GF-D8 (cell line): ENCODE measurements around the gene CMTM5.
"Not testable (repeated sequence)": the region's sequence is repeated elsewhere in the genome, so short reads cannot be mapped to it uniquely, and the experiment has no call there.

Experiments
- DNase-seq: peaks from one replicate; lab custom pipeline; 2025; lab: John Stamatoyannopoulos, UW

The CMTM5 gene

DNA sequence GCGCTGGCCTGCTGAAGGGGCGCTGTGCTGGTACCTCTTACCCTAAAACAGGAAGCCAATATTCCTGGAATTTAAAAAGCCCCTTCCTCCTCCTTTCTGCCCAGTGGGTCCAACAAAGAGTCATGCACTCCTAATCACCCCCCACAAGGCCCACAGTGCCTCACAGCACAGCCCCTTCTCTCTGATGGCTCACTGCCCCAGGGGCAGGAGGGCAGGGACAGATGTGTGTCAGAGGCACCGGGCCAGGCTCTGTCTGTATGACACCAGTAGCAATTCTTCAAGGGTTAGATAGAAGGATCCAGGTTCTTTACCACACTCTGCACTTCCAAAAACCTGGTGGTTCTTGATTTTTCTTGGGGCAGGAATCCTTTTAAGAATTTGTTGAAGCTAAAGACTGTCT is 22.3 kb downstream of the CMTM5 start:
- no peak for DNase-seq

DNA sequence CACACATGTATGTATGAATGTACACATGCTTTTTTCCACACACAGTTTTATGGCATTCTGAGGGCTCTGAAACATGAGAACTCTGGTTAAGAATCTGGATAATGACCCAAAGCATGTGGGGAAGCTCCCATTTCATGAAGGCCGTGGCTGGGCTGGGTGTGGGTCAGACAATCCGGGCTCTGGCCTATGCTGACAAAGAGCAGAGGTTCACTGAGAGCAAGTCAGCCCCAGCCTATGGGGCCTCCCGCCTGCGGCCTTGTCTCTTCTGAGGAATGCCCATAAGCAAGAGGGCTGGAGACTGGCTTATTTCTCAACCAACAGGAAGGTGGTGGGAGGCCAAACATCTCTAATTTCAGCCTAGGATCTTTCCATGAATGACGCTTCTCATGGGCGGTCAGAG is 22.7 kb downstream of the CMTM5 start:
- DNase-seq: no peak

DNA sequence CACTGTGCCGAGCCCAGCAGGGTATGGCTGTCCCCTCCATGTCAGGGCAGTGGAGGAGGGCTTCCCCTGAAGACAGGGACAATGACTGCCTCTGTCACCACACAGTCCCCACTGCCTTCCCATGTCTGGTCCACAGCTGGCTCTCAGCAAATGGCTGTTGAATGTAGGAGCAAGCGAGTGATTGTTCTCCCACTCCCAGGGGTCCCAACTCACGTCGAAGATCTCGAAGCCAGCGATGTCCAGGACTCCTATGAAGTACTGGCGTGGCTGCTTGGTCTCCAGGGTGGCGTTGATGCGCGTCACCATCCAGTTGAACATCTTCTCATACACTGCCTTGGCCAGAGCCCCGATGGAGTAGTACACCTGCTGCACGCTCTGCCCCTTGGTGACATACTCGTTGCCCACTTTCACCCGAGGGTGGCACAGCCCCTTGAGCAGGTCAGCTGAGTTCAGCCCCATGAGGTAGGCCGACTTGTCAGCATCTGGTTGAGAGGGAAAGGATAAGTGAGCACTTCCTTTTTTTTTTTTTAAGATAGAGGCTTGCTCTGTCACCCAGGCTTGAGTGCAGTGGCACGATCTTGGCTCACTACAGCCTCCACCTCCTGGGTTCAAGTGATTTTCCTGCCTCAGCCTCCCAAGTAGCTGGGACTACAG is 23.8 kb downstream of the CMTM5 start:
- DNase-seq: not testable (repeated sequence)

DNA sequence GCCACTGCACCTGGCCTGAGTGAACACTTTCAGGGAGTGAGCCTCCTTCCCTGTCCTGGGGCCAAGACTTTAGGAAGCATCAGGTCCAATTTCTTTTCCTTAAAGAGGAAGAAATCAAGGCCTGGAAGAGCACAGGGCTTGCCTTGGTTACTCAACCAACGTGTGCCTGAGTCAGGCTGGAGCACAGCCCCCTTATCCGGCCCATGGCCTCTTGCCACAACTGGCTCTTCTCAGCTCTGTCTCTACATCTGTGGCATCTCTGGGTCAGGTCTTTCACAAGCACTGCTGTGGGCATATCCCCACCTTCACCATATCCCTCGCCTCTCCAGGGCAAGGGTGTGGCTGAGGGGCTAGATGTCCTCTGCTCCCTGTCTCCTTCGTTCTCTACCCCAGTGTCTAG is 24.4 kb downstream of the CMTM5 start:
- DNase-seq: no peak

DNA sequence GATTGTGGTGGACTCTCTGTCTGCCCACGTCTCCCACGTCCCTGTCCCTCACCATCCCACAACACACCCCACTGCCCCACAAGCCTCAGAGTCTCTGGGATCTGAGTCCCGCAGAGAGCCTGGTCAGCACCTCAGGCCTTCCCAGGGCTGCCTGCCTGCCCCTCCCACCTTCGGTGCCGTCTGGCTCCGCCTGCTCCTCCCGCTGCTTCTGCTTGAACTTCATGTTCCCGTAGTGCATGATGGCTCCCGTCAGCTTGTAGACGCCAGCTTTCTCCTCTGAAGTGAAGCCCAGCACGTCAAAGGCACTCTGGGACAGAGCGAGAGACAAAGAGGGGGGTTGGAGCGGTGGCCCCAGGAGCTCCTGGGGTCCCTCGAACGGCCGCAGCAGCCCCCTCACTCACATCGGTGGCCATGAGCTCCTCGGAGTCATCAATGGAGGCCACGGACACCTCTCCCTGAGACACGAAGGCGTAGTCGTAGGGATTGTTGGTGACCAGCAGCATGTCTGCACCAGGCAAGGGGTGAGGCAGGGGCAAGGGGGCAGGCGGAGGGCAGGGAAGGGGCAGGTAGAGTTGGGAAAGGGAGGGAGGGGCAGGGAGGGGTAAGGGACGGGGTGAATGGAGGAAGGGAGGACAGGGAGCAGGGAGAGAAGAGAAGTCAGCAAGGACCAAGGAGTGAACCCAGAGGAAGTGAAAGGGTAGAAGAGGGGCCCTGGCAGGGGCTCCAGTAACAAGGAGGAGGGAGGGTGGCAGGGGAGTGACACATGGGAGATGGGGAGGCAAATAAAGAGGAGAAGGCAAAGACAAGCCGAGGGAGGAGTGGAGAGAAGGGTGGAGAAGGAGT is 25.7 kb downstream of the CMTM5 start:
- DNase-seq: no peak

DNA sequence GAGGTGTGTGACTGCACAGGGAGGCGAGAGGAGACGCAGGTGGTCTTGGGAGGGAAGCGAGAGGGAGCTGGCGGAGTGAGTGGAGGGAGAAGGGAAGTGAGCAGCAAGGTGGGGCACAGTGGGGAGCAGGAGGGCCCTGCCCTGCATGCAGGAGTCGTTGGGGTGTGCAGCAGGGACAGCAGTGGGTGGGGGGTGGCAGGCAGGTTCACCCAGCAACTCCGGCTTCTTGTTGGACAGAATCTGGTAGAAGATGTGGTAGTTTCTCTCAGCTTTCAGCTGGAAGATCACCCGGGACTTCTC is 26.2 kb downstream of the CMTM5 start:
- DNase-seq: no peak

DNA sequence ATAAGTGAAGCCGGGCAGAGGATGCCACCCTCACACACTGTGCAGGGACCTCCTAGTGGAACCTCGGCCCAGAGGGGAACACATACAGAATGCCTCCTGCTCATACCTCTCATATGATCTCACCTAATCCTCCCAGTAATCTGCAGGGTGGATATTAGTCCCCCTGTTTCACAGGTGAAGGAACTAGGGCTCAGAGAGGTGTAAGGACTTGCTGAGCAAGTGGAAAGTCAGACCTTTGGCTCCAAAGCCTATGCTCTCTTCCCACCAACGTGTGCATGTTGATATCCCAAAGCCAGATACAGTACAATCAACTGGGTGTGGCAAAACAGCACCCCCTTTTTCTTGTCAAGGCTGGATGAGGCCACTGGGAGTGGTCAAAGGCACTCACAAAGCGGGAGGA is 27.1 kb downstream of the CMTM5 start:
- no peak for DNase-seq

DNA sequence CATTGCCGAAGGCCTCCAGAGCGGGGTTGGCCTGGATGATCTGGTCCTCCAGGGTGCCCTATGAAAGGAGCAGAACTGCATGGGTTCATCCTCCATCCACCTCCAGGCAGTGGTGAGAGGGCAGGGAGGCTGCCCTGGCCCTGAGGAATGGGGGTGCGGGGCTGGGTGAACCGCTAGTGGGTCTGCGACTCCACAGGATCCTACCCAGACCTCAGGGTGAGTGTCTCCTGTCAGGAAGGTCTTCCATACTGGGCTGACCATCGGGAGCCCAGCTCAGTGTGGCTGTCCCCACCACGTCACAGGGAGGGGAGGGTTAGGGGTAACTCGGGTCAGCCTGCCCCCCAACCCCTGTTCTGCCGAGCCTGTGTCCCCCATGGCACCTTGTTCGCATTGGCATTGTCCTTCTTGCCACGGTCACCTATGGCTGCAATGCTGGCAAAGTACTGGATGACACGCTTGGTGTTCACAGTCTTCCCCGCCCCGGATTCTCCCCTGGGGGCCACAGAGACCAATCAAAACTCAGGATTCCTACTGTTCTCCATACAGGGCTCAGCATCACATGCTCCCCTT is 27.6 kb downstream of the CMTM5 start:
- DNase-seq: no peak

DNA sequence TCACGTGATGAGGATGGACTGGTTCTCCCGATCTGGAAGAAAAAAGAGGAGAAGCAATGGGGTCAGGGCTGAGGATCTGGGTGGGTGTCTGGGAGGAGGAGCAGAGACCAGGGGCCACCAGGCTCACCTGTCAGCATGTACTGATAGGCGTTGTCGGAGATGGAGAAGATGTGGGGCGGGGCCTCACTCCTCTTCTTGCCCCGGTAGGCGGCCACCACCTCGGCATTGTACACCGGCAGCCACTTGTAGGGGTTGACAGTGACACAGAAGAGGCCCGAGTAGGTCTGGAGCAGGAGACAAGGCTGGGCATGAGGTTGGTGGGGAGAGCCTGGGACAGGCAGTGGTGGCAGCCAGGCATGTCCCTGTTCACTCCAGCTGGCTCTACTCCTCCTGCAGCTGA is 28.2 kb downstream of the CMTM5 start:
- no peak for DNase-seq

DNA sequence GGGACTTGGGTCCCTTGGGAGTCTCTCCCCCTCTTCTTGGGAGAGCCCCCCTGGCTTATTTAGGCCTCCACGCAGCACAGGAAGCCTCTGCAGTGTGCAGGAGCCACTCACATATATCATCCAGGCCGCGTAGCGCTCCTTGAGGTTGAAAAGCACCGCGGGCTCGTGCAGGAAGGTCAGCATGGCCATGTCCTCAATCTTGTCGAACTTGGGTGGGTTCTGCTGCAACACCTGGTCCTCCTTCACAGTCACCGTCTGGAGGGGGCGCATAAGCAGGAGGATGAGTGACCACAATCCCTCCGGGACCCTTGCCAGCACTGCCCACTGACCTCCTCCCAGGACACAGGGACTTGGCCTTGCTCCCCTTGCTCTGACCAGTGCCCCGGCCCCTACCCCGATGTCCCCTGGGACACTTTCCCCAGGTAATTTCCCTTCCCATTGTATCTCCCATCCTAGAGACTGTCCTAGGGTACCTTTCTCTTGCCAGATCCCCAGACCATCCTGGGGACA is 28.7 kb downstream of the CMTM5 start:
- no peak for DNase-seq

DNA sequence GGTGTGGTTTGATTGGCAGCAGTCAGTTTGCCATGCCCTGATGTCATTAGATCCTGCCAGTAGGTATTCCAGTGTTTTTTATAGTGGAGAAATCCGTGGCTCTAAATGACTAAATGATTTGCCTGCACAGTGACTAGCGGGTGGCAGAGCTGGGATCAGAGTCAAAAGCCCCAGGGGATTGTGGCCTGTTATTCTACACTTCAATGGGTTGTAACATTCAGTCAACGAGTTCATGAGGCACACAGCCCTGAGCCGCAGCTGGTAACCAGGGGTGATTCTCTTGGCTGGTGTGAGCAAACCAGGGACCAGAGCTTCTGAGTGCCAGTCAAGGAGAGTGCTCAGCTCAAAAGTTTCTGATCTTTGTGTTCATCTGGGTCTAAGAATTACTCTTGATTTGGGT is 29.4 kb downstream of the CMTM5 start:
- DNase-seq: no peak

DNA sequence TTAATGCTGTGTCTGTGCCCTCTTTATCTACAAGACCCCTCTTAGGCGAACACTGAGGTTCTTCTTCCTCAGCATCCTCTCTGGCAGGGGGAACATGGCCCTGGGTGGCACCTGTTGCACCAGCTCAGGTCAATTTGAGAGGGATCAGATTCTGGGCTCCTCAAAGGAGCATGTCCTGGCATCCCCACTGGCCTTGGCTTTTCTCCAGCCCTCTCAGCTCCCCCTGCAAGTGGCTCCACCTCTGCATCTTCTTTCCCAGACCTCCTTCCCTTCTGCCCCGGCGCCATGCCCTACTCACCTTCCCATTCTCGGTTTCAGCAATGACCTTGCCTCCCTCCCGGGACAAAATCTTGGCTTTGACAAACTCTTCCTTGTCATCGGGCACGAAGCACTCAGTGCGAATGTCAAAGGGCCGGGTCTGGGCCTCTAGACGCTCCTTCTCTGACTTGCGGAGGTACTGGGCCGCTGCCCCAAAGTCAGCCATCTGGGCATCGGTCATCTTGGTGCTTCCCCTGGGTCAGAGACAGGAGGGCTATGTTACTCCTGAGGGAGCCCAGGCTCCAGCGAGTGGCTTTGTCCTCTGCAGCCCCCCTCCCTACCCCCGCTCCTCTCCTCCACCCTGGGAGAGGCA is 30.0 kb downstream of the CMTM5 start:
- DNase-seq: no peak

DNA sequence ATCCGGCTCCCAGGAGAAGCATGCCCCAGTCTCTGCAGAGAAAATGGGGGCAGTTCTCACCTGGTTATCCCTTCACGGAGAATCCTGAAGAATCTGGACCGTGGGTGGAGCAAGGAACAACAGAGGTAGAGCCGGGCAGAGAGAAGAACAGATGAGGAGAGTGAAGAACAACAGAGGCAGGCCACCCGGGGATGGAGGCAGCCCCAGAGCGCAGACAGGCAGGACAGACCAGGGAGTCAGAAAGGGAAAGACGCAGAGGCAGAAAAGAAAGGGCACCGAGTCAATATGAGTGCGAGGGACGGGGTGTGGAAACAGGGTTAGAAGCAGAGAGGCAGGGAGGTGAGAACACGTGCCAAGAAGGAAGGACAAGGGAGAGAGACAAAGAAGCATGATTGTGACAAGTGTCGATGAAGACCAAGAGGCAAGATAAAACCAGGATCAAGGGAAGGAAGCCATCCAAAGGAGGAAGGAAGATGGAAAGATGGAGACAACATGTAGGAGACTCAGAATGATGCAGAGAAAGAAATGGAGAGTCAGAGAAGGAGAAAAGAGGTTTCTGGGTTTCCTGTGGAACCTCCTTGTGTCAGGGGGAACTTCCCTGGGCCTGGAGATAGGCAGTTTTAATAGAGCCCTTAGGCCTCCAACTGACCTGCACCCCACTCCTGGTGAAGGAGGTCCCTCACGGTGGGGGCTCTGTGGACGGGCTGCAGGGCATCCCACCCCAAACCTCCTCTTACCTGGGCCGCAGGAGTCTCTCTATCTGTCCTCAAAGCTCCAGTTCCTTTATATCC is 30.9 kb downstream of the CMTM5 start, which contains the start of gene MYH6:
Gene MYH6, minus strand, starts transcription at position 758 of the 791 bp plus-strand sequence. CDS start 1,050 bp downstream, outside the sequence.
- no peak for DNase-seq

DNA sequence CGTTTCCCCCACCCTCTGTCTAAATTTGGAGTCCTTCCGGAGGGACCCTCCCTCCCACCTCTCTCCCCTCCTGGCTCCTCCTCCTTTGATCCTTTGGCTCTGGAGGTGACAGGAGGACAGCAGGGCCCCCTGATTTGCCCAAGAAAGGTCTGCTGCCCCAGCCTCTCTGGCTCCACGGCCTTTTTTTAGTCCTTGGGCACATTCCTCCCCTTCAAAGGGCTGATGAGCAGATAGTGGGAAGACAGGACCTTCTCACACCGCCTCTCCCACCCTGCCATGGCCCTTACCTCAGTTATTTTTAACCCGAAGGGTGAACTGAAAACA is 31.4 kb downstream of the CMTM5 start:
- no peak for DNase-seq

DNA sequence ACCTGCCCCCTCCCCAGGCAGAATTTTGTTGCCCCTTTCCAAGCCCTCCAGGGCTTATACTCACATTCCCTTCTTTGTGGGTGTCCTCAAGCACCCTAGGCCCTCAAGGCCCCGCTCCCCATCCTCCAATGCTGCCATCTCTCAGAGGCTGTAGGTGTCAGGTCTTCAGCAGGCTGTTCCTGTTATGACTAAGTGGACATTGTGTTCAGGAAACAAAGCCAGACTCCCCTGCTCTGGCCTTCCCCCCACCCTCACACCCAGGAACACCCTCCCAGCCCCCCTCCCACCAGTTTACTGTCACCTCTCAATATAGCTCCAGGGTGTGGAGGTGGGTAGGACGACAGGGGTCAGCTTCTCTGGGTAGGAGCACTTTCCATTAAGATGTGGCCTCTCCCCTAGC is 32.6 kb downstream of the CMTM5 start:
- no peak for DNase-seq

DNA sequence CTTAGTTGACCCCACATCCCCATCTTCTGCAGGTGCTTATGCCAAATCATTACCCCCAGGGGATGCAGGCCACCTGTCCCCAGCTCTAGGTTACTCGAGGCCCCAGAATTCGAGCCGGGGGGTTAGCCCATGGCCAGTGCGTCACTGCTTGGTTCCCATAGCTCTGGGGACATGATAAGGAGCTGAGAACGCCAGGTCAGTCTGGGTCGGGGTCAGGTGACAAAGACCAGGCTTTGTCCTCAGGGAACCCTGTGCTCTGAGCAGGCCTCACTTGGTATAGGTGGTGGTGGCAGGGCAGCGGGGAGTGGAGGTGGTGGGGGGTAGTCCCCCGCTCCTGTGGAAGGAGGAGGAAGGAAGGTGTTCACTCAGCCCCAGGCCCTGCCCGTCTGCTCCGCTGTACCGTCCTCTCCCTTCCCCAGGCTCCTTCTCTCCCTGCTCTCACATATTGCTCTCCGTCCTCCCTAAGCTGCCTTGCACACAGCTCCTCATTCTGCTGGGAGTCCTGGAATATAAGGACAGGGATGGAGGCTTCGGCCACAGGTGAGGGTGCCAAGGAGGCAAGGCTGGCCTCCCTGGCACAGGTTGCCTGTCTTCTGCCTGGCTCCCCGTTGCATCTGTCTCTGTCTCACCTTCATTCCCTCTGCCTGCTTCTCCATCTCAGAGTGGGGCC is 33.3 kb downstream of the CMTM5 start:
- no peak for DNase-seq

DNA sequence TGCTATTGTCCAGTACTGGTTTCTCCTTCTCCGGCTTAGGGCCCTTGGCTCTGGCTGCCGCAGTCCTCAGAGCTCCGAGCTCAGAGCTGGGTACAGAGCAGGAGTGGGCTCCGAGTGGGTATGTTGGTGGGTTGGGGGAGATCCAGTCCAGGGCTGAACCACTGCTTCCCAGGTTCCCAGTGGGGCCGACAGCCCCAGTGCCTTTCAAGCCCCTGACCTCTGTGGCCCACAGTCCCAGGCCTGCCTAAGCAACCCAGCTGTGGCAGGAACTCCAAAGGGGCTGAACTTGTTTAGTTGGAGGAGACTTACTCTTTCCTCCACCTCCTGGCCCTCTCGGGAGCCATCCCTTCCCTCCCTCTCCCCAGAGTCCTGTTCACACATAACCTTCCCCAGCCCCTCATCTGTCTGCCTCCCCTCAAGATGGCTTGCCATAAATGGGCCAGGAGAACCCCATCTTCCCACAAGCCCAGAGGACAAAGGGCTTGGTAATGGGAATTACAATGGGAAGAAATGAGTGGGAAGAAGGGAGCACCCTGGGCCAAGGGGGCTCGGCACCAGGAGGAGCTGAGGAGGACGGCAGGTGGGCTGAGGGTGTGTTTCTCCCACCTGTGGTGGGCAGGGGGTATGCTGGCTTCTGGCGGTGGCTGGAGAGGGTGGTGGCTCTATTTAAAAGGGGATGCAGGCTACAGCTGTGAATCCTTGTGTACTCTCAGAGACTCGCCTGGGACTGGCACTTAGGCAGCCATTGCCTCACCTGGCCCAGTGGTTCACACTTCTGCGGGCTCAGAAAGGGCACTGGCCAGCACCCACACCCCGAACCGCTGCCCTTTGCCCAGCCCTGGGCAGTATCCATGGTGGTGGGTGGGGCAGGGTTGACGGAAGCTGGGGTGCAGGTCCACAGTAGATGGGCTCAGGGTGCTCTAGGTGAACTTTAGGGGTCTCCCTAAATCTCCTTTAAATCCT is 35.0 kb downstream of the CMTM5 start:
- no peak for DNase-seq

DNA sequence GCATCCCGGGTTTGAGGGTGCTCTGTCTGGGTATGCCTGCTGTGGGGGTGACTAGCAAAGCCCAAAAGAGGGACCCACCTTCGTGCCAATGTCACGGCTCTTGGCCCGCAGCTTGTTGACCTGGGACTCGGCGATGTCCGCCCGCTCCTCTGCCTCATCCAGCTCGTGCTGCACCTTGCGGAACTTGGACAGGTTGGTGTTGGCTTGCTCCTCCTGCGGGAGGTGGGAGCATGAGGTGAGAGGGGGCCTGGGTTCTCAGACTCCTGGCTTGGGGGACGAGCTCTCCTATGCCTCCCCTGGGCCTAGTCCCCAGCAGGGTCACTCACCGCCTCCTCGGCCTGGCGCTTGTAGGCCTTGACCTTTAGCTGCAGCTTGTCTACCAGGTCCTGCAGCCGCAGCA is 36.8 kb downstream of the CMTM5 start:
- DNase-seq: no peak

DNA sequence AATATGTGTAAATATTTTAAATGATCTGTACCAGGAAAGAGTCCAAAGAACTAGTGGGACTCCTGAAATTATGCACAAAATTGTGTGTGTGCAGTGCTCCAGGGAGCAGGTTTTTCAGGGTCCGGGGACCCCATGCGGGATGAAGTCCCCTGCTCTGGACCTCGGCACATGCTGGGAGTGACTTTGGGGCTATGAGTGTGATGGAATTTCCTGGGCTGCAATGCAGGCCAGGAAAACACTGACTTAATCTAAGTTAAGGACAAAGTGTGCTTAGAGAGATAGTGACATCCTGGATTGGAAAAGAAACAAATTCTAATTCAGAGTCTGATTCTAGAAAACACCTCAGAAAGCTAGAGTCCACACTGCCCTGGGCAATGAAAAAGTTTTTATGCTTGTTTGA is 37.4 kb downstream of the CMTM5 start:
- no peak for DNase-seq
